Measurements from ENCODE around the gene BCL2L12. TPM values are rescaled to one million over a fixed set of nuclear protein-coding genes. Genes with fewer than 3 reads are reported as not detected.

The BCL2L12 gene
- total and polyA plus RNA-seq, 2 of the 13 experiments (the other 11 are each of a cell fraction or from before 2014, with no cell fraction given): 26.8 to 40.8 TPM

DNA sequence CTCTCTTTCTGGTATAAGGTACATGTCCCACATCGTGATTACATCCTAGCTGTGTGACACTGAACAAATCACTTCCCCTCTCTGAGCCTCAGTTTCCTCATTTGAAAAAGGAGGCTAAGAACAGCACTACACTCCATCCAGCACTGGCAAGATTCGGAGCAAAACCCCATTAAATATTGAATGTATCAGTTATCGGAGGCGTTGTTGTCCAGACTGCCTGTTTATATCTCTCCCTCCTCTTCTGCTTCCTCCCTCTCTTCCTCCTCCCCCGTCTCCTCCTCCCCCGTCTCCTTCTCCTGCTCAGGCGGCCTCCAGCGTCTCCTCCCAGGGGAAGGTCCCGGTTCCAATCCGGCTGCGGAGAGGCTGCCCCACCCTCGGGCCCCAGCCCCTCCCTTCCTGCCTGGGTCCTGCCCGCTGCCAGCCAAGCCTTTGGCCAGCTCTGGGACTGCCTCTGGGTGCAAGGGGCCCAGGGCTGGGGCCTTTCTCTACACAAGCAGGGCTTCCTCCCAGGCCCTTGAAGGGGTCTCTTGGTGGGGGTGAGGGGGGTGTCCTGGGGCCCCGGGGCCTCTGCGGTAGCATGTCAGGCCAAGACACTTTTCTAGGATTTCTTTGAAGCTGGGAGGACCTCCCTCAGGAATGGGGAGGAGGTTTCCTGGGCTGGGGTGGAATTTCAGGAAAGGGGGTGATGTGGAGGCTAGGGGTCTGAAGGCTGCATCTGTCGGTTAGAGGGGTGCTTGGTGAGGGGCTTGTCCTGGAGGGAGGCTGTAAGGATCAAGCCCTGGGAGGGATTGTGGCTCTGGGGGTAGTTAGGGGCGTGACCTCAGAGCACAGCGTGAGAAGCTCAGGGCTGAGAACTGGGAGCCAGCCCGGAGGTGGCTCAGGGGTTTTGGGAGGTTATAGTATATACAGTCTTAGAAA is 27.7 kb upstream of the BCL2L12 start:
- H3K36me3 ChIP-seq (replicated peaks in 1 of 2; ENCODE audit: control insufficient read depth in 1 of 2, insufficient read depth in 2 of 2, low read length in 2 of 2): no peaks in the 10 kb centered on the region
- 18% methylated on average over 18 of the region's 19 CpGs for WGBS (ENCODE audit: low lambda C conversion rate)
- H3K9me3 ChIP-seq (ENCODE audit: low read length): no peaks in the 10 kb centered on the region
- no peaks in the 10 kb centered on the region for H4K20me1 ChIP-seq (ENCODE audit: insufficient read depth, low read length)
- H3K4me1 ChIP-seq (ENCODE audit: insufficient read depth, low read length): peaks cover 25% of the 10 kb centered on the region
- BruUV-seq (replicated peaks): no TSS peak
- CTCF ChIA-PET (ENCODE audit: low intra/inter-chr PET ratio, low total read pairs): no interaction called here
- FAIRE-seq: no peak
- H3K27me3 ChIP-seq (ENCODE audit: control insufficient read depth in 1 of 2, insufficient read depth in 2 of 2, low read length in 2 of 2): no peaks in the 10 kb centered on the region; a peak in 1 of 5 replicates
- intact Hi-C loops (cut with micrococcal nuclease; ENCODE audit: unreplicated experiment) (no loop called here), in situ Hi-C loops (cut with HindIII; ENCODE audit: extremely low pct_ligation_motif_present, low pct_unique_long_range_greater_than_20kb) (no loop called here)
- H3K27ac ChIP-seq (ENCODE audit: extremely low read length, insufficient read depth, low read length): no peak overlapping the region
- H3K9ac ChIP-seq (ENCODE audit: insufficient read depth, low read depth, low read length): no peak overlapping the region
- TF ChIP-seq BHLHE40 (IDR thresholded peaks at IDR 0.05; ENCODE audit: low read length) (no peak), ZNF263 (CRISPR knock-in tag; IDR thresholded peaks at IDR 0.05) (peak; percentile 77; the same call in 1 of the 2 replicates), ZNF589 (CRISPR knock-in tag; conservative IDR thresholded peaks at IDR 0.05) (no peak), MTA3 (CRISPR knock-in tag; IDR thresholded peaks at IDR 0.05) (no peak), ZSCAN31 (CRISPR knock-in tag; IDR thresholded peaks at IDR 0.05; ENCODE audit: low read depth) (no peak), ASH2L (IDR thresholded peaks at IDR 0.05; ENCODE audit: insufficient read length, low read depth, low read length) (no peak), ZNF121 (CRISPR knock-in tag; IDR thresholded peaks at IDR 0.05) (no peak), SIN3A (IDR thresholded peaks at IDR 0.05; ENCODE audit: borderline replicate concordance, low read depth, low read length) (no peak), ZNF367 (CRISPR knock-in tag; IDR thresholded peaks at IDR 0.05; ENCODE audit: borderline replicate concordance) (no peak), ZNF768 (CRISPR knock-in tag; IDR thresholded peaks at IDR 0.05) (peak; percentile 8; the same call in 1 of the 2 replicates), SP140L (CRISPR knock-in tag; IDR thresholded peaks at IDR 0.05; ENCODE audit: borderline replicate concordance) (no peak)
- TF ChIP-seq, protein P1, sequence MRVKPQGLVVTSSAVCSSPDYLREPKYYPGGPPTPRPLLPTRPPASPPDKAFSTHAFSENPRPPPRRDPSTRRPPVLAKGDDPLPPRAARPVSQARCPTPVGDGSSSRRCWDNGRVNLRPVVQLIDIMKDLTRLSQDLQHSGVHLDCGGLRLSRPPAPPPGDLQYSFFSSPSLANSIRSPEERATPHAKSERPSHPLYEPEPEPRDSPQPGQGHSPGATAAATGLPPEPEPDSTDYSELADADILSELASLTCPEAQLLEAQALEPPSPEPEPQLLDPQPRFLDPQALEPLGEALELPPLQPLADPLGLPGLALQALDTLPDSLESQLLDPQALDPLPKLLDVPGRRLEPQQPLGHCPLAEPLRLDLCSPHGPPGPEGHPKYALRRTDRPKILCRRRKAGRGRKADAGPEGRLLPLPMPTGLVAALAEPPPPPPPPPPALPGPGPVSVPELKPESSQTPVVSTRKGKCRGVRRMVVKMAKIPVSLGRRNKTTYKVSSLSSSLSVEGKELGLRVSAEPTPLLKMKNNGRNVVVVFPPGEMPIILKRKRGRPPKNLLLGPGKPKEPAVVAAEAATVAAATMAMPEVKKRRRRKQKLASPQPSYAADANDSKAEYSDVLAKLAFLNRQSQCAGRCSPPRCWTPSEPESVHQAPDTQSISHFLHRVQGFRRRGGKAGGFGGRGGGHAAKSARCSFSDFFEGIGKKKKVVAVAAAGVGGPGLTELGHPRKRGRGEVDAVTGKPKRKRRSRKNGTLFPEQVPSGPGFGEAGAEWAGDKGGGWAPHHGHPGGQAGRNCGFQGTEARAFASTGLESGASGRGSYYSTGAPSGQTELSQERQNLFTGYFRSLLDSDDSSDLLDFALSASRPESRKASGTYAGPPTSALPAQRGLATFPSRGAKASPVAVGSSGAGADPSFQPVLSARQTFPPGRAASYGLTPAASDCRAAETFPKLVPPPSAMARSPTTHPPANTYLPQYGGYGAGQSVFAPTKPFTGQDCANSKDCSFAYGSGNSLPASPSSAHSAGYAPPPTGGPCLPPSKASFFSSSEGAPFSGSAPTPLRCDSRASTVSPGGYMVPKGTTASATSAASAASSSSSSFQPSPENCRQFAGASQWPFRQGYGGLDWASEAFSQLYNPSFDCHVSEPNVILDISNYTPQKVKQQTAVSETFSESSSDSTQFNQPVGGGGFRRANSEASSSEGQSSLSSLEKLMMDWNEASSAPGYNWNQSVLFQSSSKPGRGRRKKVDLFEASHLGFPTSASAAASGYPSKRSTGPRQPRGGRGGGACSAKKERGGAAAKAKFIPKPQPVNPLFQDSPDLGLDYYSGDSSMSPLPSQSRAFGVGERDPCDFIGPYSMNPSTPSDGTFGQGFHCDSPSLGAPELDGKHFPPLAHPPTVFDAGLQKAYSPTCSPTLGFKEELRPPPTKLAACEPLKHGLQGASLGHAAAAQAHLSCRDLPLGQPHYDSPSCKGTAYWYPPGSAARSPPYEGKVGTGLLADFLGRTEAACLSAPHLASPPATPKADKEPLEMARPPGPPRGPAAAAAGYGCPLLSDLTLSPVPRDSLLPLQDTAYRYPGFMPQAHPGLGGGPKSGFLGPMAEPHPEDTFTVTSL (CRISPR knock-in tag; IDR thresholded peaks at IDR 0.05; ENCODE audit: borderline replicate concordance): no peak
- TF ChIP-seq, protein P2, sequence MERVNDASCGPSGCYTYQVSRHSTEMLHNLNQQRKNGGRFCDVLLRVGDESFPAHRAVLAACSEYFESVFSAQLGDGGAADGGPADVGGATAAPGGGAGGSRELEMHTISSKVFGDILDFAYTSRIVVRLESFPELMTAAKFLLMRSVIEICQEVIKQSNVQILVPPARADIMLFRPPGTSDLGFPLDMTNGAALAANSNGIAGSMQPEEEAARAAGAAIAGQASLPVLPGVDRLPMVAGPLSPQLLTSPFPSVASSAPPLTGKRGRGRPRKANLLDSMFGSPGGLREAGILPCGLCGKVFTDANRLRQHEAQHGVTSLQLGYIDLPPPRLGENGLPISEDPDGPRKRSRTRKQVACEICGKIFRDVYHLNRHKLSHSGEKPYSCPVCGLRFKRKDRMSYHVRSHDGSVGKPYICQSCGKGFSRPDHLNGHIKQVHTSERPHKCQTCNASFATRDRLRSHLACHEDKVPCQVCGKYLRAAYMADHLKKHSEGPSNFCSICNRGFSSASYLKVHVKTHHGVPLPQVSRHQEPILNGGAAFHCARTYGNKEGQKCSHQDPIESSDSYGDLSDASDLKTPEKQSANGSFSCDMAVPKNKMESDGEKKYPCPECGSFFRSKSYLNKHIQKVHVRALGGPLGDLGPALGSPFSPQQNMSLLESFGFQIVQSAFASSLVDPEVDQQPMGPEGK (CRISPR knock-in tag; IDR thresholded peaks at IDR 0.05): 0 out of 2 replicates have a peak, but pooled peaks have one; percentile 23
- H3K4me2 ChIP-seq (ENCODE audit: low read depth, low read length): peak overlapping the region; percentile 37
- DNase-seq (ENCODE audit: low spot score): no peak
- no peak overlapping the region; a peak in 2 of 6 replicates for H3K4me3 ChIP-seq (replicated peaks in 1 of 3; ENCODE audit: insufficient read depth in 1 of 3, low read depth in 2 of 3, low read length in 3 of 3)
- ATAC-seq: no peak
- no peak overlapping the region for H2AFZ ChIP-seq (ENCODE audit: low read length)
- peaks cover 9% of the 10 kb centered on the region for H3K79me2 ChIP-seq (ENCODE audit: insufficient read depth, low read length)
- POLR2A ChIA-PET: interaction anchor here (0.9 kb wide), 1 partner anchor 142 kb away, joined by 3 read pairs; no protein-coding TSS in a partner anchor

Measured in HepG2 (cell line).